Loucy (cell line): Measurements from ENCODE around the gene PRELP.

Experiments
- H2AFZ ChIP-seq: fragments of 200-600 bp; sonication (generic); 2 replicates; pipeline ENCODE4 v1.6.0; 2016; ENCODE audit warnings: antibody characterized with exemption, mild to moderate bottlenecking, low read length, moderate library complexity
- H3F3A ChIP-seq: fragments of 200-600 bp; 2 replicates; pipeline ENCODE4 v1.6.0; 2016; ENCODE audit warnings: antibody characterized with exemption, low read depth, mild to moderate bottlenecking
- H3K27me3 ChIP-seq: fragments of 200-600 bp; sonication (generic); 2 replicates; pipeline ENCODE4 v1.6.1; 2014; ENCODE audit warnings: low read length, mild to moderate bottlenecking; ENCODE audit not compliant: insufficient read depth, poor library complexity, severe bottlenecking
- H3K36me3 ChIP-seq: fragments of 200-600 bp; sonication (generic); 2 replicates; pipeline ENCODE4 v1.6.1; 2016; ENCODE audit warnings: low read length; ENCODE audit not compliant: insufficient read depth
- H3K4me1 ChIP-seq: fragments of 200-600 bp; sonication (generic); 2 replicates; pipeline ENCODE4 v1.5.1; 2014; ENCODE audit warnings: low read length, mild to moderate bottlenecking; ENCODE audit not compliant: insufficient read depth, poor library complexity, severe bottlenecking
- H3K4me2 ChIP-seq: fragments of 200-600 bp; sonication (generic); 2 replicates; pipeline ENCODE4 v1.6.0; 2014; ENCODE audit warnings: antibody characterized with exemption, low read length, low read depth, mild to moderate bottlenecking; ENCODE audit not compliant: poor library complexity, severe bottlenecking
- H3K4me3 ChIP-seq: fragments of 200-600 bp; sonication (generic); 2 replicates; pipeline ENCODE4 v1.5.1; 2014; ENCODE audit warnings: low read length, mild to moderate bottlenecking, mixed read lengths; ENCODE audit not compliant: poor library complexity, severe bottlenecking
- H3K79me2 ChIP-seq: fragments of 200-600 bp; sonication (generic); 2 replicates; pipeline ENCODE4 v1.6.1; 2014; ENCODE audit warnings: low read length; ENCODE audit not compliant: insufficient read depth
- H3K9ac ChIP-seq: fragments of 200-600 bp; sonication (generic); 2 replicates; pipeline ENCODE4 v1.6.0; 2014; ENCODE audit warnings: mild to moderate bottlenecking, low read depth, low read length, moderate library complexity; ENCODE audit not compliant: poor library complexity, severe bottlenecking
- H3K9me2 ChIP-seq: fragments of 200-600 bp; sonication (generic); replicated peaks from 2 replicates; pipeline ENCODE4 v1.6.1; 2016; ENCODE audit warnings: low read depth, low read length, mixed read lengths
- H3K9me3 ChIP-seq: fragments of 200-600 bp; sonication (generic); 2 replicates; pipeline ENCODE4 v1.6.1; 2014; ENCODE audit warnings: mild to moderate bottlenecking, antibody characterized with exemption, low read length, low read depth; ENCODE audit not compliant: insufficient read depth
- H4K20me1 ChIP-seq: fragments of 200-600 bp; sonication (generic); 2 replicates; pipeline ENCODE4 v1.6.0; 2014; ENCODE audit warnings: antibody characterized with exemption, low read length, mild to moderate bottlenecking; ENCODE audit not compliant: insufficient read depth, poor library complexity, severe bottlenecking
- EZH2phosphoT487 ChIP-seq: fragments of 200-600 bp; IDR thresholded peaks from 2 replicates; pipeline ENCODE4 v1.6.1; 2018; ENCODE audit warnings: antibody characterized with exemption, mild to moderate bottlenecking, moderate library complexity, borderline replicate concordance
- TF ChIP-seq, protein P1 (sequence below): fragments of 200-600 bp; sonication (generic); conservative IDR thresholded peaks from 2 replicates; pipeline ENCODE4 v1.5.1; 2014; ENCODE audit warnings: mild to moderate bottlenecking, antibody characterized with exemption, low read length

Gene PRELP

DNA sequence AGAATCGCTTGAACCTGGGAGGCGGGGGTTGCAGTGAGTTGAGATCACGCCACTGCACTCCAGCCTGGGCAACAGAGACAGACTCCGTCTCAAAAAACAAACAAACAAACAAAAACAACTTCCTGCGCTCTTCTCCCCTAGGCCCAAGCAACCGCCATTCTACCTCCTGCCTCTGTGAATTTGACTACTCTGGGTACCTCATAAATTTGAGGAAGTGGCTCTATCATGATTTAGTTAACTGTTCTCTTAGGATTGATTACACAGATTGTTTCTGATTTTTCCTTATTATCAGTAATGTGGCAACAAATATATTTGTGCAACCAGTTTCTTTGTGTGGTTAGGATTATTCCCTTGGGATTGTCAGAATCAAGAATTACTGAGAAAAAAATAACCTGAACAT is 48.1 kb downstream of the PRELP start:
- no peaks in the 10 kb centered on the region for H3K36me3 ChIP-seq
- no peak for TF ChIP-seq EZH2phosphoT487
- no peak overlapping the region for H3K4me3 ChIP-seq
- no peaks in the 10 kb centered on the region for H3K9me2 ChIP-seq
- H2AFZ ChIP-seq = no peak overlapping the region
- H3K4me1 ChIP-seq = peaks cover 3% of the 10 kb centered on the region
- no peak overlapping the region for H3K9ac ChIP-seq
- no peak overlapping the region for H3K4me2 ChIP-seq
- no peaks in the 10 kb centered on the region for H3K79me2 ChIP-seq
- no peaks in the 10 kb centered on the region for H4K20me1 ChIP-seq
- no peaks in the 10 kb centered on the region for H3K9me3 ChIP-seq
- no peaks in the 10 kb centered on the region for H3F3A ChIP-seq
- H3K27me3 ChIP-seq = no peaks in the 10 kb centered on the region

DNA sequence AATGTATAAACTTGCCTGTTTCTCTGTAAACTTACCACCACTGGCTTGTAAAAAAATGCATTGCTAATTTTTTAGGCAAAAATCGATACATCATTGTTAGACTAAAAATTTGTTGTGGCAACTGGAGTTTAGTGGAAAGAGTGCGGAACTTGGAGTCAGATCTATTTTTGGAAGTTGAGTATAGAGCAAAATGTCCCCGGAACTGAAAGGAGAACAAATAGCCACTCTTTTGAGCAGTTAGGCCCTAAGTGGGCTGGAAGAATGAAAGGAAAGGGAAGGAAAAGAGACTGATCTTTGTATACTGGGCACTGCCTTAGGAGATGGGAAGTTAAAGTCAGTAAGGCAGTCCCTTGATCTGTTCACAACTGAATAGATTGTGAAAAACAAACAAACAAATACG is 48.5 kb downstream of the PRELP start:
- Histone ChIP-seq H3K79me2 (no peaks in the 10 kb centered on the region), H3K9me3 (no peaks in the 10 kb centered on the region), H3K9ac (no peak overlapping the region), H3K4me2 (no peak overlapping the region), H3K36me3 (no peaks in the 10 kb centered on the region), H3F3A (no peaks in the 10 kb centered on the region), H3K4me3 (no peak overlapping the region), H3K4me1 (peaks cover 7% of the 10 kb centered on the region), H4K20me1 (no peaks in the 10 kb centered on the region), H3K27me3 (no peaks in the 10 kb centered on the region), H2AFZ (no peak overlapping the region), H3K9me2 (no peaks in the 10 kb centered on the region)
- TF ChIP-seq, protein P1, sequence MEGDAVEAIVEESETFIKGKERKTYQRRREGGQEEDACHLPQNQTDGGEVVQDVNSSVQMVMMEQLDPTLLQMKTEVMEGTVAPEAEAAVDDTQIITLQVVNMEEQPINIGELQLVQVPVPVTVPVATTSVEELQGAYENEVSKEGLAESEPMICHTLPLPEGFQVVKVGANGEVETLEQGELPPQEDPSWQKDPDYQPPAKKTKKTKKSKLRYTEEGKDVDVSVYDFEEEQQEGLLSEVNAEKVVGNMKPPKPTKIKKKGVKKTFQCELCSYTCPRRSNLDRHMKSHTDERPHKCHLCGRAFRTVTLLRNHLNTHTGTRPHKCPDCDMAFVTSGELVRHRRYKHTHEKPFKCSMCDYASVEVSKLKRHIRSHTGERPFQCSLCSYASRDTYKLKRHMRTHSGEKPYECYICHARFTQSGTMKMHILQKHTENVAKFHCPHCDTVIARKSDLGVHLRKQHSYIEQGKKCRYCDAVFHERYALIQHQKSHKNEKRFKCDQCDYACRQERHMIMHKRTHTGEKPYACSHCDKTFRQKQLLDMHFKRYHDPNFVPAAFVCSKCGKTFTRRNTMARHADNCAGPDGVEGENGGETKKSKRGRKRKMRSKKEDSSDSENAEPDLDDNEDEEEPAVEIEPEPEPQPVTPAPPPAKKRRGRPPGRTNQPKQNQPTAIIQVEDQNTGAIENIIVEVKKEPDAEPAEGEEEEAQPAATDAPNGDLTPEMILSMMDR = no peak
- TF ChIP-seq EZH2phosphoT487 = no peak

DNA sequence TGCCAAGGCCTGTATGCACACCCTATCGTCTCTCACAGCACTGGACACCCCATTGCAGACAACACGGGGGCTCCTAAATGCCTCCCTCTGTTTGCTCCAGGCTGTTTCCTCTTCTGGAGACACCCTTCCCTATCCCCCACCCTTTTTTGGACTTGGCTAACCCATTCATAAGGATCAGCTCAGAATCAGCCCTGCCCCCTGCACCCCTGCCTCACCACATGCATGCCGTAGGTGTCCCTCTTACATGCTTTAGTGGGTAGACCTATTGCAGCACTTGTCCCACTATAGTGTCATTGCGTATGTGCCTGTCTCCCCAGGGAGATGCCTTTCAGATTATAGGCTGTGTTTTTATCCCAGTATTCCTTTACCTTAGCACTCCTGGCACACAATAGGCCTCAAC is 49.2 kb downstream of the PRELP start:
- Histone ChIP-seq H3K4me2 (no peak overlapping the region), H3K27me3 (no peaks in the 10 kb centered on the region), H3K9ac (no peak overlapping the region), H3K4me1 (peaks cover 10% of the 10 kb centered on the region), H3K36me3 (no peaks in the 10 kb centered on the region), H3K4me3 (no peak overlapping the region), H3K9me3 (no peaks in the 10 kb centered on the region), H3K9me2 (no peaks in the 10 kb centered on the region), H4K20me1 (no peaks in the 10 kb centered on the region), H3F3A (no peaks in the 10 kb centered on the region), H3K79me2 (no peaks in the 10 kb centered on the region), H2AFZ (no peak overlapping the region)
- TF ChIP-seq EZH2phosphoT487 = no peak
- TF ChIP-seq, protein P1 = no peak

DNA sequence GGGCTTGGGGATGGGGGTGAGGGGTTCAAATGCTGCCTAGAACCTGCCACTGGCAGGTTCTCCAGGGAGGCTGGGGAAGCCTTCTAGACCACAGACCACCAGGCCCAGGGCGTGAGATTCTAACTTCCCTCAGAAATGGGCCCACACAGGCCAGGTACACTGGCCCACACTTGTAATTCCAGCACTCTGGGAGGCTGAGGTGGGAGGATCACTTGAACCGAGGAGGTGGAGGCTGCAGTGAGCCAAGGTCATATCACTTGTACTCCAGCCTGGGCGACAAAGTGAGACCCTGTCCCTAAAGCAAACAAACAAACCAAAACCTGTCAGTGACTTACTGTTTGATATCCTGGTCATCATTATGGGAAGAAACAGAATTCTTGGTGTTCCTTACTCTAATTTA is 50.1 kb downstream of the PRELP start:
- no peaks in the 10 kb centered on the region for H3K9me2 ChIP-seq
- no peaks in the 10 kb centered on the region for H4K20me1 ChIP-seq
- H3K79me2 ChIP-seq = no peaks in the 10 kb centered on the region
- no peaks in the 10 kb centered on the region for H3K27me3 ChIP-seq
- H3K36me3 ChIP-seq = no peaks in the 10 kb centered on the region
- no peak overlapping the region for H3K4me2 ChIP-seq
- no peaks in the 10 kb centered on the region for H3F3A ChIP-seq
- no peak overlapping the region for H3K9ac ChIP-seq
- H3K4me1 ChIP-seq = peaks cover 10% of the 10 kb centered on the region
- no peak overlapping the region for H3K4me3 ChIP-seq
- H2AFZ ChIP-seq = no peak overlapping the region
- no peak for TF ChIP-seq EZH2phosphoT487
- TF ChIP-seq, protein P1 = no peak
- H3K9me3 ChIP-seq = no peaks in the 10 kb centered on the region
